GM21423 (cell line): ENCODE measurements around the gene GNB1L.

Source experiments
- ATAC-seq: cut with Tn5 transposase; IDR thresholded peaks from one replicate; pipeline ENCODE4 v1.9.1; 2021; ENCODE audit warnings: mild to moderate bottlenecking, moderate library complexity; ENCODE audit not compliant: unreplicated experiment

GNB1L gene

DNA sequence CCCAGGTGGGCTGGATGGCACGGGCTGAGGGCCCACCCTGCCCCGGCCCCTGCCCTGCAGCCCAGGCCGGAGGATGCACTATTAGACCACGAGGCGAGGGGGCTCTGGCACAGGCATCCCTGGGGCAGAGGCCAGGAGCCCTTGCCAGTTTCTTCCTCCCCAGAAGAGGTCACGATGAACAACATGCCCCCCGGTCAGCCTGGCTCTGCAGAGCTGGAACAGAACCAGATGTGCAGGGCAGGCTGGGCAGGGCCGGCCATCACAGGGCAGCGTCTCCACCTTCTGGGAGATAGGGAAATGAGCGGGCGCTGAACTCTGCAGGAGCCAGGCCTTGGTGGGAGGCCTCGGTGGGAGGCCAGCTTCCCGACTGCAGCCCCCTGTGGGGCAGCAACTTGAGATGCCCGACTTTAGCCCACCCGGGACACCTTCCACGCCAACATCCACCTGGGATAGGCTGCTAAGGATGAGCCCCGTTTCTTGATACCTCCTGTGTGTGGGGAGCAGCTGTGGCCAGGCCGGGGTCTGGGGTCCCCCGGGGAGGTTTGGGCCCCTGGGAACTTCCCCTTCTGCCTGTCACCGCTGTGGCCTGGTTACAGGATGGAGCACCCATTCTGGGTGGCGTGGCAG, 21.8 kb upstream of the GNB1L start:
- ATAC-seq, result no peak

DNA sequence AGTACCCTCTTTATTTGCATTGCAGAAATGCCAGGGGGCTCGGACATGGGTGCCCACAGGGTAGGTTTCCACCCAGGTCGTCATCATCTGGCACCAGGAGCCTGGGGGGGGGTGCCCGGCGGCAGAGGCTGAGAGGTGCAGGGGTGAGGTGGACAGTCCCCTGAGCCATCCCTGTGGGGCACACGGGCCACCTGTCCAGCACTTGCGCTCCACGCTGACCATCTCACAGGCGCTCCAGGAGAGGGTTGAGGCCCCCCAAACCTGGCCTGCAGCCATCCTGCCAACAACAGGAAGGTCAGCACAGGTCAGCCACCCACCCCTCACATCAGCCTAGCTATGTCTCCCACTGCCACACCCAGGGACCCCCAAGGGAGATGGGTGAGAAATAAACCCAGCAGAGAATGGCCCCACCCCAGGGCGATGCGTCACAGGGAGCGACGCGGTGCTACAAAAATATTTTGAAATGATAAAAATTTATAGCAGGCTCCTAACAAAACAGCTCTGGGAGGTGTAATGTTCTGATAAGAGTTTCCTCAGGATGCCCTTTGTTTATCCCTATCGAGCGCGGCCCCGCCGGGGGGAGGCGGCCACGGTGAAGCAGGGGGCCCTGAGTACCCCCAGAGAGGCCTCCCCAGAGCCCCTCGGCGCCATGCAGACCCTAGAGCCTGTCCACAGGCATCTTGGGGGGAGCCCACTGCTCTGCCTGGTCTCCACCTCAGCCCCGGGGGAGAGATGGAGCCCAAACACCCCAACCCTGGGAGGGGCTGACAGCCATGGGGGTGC, 21.0 kb upstream of the GNB1L start:
- ATAC-seq, result no peak

GRCh38 chr22:19875061-19875530, 20.4 kb upstream of the GNB1L start:
- ATAC-seq, result no peak

- no peak for ATAC-seq
Measured at GRCh38 chr22:19874307-19875060, 19.8 kb upstream of the GNB1L start.

DNA sequence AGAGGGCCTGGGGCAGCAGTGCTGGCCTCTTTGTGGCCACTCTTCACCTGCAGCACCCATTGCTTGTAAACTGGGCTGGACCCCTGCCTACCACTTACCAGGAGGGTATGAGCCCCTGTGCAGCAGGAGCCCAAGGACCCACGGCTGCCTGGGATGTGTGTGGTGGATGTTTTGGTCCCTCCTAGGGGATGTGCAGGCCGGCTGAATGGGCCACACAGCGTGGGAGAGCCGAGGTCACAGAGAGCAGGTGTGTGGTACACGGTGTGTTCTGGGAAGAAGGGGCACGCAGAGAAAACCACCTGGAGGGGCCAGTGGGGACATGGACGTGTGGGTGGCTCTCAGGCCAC, 19.3 kb upstream of the GNB1L start:
- ATAC-seq, result no peak

DNA sequence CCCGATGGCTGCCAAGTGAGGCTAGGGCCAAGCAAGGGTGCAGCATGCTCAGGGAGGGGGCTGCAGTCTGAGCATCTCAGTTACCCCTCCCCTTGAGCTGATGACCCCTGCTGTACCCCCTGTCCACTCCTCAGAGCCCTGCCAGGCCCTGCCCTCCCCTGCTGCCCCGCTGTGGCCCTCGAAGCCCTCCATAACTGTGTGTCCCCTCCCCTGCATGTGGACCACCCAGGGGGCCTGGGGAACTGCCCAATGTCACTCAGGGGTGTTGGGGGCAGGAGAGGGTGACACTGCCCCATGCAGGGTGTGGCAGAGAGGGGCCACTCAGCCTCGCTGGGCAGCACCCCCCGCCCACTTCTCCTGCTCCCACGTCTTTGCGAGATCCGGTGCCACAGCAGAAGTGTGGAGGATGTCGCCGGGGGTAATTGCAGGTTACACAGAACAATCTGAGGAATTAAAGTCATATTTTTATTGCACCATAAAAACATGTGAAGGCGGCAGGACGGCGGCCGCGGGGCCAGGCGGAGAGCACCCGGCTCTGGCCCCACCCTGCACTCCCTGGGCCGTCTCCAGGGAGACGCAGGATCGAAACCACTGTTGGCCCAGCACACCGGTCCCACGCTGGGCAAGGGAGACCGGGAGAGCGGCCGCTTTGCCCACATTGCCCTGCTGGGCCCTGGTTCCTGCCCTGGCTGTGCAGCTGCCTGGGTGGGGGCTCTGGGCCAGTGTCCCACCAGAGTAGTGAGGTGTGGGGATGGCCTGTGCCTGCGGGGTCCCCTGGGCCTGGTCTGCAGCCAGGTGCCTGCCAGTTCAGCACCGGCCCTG, 18.7 kb upstream of the GNB1L start:
- no peak for ATAC-seq

DNA sequence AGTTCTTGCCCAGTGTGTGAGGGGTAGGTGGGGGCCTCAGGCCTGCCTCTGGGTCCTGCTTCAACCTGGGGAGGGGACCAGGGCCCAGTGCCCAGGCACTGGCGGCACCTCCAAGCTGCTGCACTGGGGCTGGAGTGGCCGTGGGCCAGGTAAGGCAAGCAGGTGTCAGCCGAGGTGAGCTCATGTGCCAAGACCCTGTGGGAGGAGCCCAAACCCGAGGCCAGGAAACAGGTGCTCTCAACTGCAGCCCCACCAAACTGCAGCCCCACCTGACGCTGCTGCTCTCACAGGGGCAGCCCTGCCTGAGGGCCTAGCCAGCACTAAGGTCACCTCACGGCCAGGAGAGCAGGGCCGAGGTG, 18.1 kb upstream of the GNB1L start:
- ATAC-seq, result no peak

DNA sequence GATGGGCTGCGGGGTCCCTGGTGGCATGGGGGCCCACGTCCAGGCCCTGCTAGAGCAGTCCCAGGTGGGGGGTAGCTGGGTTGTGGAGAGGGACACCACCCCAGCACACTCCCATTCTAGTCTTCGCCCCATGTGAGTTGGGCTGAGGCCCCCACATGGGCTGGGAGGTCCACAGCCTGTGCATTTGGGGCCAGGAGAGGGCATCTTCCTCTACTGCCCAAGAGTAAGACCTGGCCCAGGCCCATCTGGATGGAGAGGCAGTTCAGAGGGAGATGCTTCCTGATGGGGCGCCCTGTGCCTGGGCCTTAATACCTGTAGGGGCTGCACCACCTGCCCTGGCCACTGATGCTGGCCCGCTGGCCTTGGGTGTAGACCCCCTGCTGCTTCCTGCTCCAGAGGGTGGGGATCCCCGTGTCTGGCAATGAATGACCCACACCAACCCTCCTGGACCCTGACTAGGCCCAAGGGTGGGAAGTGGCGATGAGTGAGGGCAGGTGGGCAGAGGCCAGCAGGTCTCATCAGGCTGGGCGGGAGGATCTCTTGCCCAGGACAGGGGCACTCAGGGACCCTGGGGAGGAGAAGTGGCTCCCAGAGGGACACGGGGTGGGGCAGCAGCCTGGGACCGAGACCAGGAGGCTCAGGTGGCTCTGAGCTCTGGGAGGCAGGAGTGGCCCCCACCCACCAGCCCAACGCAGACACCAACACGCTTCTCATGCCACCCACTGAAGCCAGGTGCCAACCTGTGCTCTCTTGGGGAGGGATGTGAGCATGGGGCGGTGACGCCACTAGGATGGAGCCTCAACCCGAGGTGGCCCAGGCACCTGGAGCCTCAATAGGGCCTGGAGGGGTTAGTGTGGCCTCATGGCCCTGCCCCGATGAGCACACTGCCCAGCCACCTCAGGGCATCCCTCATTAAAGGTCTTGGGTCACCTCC, 17.4 kb upstream of the GNB1L start:
- ATAC-seq, result no peak

GRCh38 chr22:19871023-19871844, 16.6 kb upstream of the GNB1L start:
- no peak for ATAC-seq

- ATAC-seq, result no peak
Measured at GRCh38 chr22:19870153-19871022, 15.7 kb upstream of the GNB1L start.

- ATAC-seq, result no peak
Measured at GRCh38 chr22:19869497-19870152, 15.0 kb upstream of the GNB1L start.

GRCh38 chr22:19868773-19869471, 14.2 kb upstream of the GNB1L start:
- no peak for ATAC-seq

GRCh38 chr22:19868333-19868732, 13.7 kb upstream of the GNB1L start:
- no peak for ATAC-seq

GRCh38 chr22:19867617-19868016, 12.9 kb upstream of the GNB1L start:
- no peak for ATAC-seq

- no peak for ATAC-seq
Measured at GRCh38 chr22:19866665-19867009, 12.0 kb upstream of the GNB1L start.

GRCh38 chr22:19865141-19865829, 10.6 kb upstream of the GNB1L start:
- no peak for ATAC-seq
